ELR (cell line): Measurements from ENCODE around the gene USP43.
"Not testable (repeated sequence)": the region's sequence is repeated elsewhere in the genome, so short reads cannot be mapped to it uniquely, and the experiment has no call there.

Experiments
- DNase-seq: peaks from one replicate; pipeline ENCODE4 v3.0.0-alpha.2; 2015; ENCODE audit warnings: low read depth

The USP43 gene

DNA sequence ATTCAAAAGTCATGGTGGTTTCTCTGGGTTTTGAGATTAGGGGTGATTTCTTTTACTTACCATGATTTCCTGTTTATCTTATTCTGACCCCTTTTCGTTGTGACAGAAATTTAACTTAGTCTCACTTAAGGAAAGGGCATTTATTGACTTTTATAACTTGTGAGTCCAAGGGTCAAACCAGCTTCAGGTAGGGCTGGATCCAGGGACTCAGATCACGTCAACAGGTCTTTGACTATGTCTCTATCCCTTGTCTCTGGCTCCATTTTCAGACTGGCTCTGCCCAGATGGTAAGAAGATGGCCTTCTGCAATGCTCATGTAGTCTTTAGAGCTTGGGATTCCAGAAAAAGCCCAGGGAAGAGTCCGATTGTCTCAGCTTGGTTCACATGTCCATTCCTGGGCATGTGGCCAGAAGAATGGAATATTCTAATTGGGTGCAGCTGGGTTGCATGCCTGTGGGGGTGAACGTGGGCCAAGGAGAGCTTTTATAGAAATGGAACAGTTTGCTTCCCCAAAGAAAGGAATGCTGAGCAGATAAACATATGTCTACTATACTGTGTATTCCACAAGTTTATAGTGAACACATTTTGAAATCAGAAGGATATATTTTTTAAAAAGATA lies 13.4 kb downstream of the USP43 start:
- no peak for DNase-seq

- DNase-seq, result no peak
Measured at GRCh38 chr17:9661027-9661426, 15.7 kb downstream of the USP43 start.

- not testable (repeated sequence) for DNase-seq
Measured at GRCh38 chr17:9663511-9663910, 18.2 kb downstream of the USP43 start.

- no peak for DNase-seq
Measured at GRCh38 chr17:9666461-9667050, 21.2 kb downstream of the USP43 start.

GRCh38 chr17:9668517-9668916 lies 23.2 kb downstream of the USP43 start:
- peak; percentile 71 for DNase-seq

- no peak for DNase-seq
Measured at GRCh38 chr17:9669551-9670008, 24.3 kb downstream of the USP43 start.

DNA sequence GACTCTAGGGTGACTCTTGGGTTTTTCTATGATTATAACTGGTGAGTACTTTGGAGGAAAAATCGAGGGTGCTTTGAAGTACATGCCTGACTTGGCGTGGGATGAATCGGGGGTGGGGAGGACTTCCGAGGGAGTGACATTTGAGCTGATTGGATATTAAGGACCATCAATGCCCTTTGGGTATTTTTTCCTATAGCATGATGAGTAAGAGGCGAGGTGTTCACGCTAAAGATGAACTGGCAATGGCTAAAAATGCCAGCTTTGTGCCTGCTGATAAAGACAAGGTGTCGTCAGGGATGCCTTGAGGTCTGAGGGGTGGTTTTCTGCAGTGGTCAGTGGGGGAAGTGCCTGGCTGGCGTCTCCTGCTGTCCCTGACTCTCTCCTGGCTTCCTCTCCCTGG lies 25.3 kb downstream of the USP43 start:
- no peak for DNase-seq

DNA sequence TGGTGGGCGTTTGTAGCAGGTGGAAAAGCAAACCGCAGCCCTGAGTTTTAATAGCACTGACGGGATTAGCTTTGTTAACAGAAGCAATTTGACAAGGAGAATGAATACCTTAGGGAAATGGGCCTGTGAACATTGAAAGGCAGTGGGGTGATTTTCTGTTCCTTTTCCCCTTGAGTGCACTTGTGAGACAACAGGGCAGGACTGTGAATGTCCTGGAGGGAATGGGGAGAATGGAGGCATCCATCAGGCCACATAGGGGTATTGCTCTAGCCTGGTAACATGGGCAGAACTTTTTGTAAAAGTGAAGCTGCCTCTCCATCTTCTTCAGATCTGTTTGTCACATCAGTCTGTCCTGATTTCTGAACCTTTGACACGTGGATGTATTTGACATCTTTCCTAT lies 26.2 kb downstream of the USP43 start:
- DNase-seq, result no peak

DNA sequence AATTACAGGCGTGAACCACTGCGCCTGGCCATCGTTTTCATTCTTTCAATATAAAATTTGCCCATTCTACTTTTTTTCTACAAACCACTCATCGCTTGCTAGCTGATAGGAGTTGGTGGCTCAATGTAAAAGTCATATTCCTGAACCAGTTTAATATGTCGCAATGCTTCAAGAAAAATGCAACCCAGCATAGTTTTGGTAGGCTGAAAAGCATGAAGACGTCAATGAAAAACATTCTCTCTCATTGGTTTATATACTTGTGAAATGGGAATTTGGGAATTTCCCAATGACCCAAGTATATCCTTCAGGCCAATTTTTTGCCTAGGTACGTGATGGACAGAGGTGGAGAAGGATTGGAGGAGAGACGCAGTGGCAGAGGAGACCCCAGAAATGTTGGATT lies 26.9 kb downstream of the USP43 start:
- no peak for DNase-seq

DNA sequence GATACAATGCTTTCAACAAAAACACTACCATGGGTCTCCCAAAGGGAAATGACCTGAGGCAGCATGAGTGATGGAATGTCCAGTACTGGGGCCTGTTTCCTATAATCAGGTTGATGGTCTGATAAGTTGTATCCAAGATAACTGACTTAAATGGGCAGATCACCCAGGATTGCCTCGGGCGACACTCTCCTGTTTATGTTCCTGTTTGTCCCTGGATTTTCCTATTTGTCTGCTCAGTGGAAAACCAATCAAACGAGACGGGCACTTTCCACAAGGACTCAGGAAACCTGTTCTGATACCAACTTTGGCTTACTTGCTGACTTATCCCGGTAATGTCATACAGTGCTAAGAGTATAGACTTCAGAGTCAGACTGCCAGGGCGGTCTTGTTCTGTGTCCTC lies 27.4 kb downstream of the USP43 start:
- no peak for DNase-seq

- peak; percentile 8 for DNase-seq
Measured at GRCh38 chr17:9676084-9676483, 30.8 kb downstream of the USP43 start.

DNA sequence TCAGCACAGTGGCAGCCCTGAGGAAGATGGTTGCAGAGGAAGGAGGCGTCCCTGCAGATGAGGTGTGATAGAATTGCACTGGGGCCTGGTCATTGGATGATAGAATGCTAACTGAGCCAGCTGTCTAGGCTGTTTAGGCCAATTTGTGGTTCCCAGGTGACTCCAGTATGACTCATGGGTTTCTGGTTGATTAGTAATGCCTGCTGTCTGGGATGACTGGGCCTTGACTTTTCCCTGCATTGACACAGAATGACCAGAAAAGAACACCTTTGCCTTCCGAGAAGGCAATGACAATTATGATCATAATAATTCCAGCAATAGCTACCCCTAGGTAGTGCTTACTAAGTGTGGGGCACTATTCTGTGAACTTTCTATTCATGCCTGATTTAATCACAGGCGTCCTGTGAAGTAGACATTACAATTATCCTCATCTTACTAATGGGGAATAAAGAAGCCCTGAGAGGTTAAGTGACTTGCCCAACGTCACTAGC lies 31.5 kb downstream of the USP43 start:
- DNase-seq, result peak; percentile 83

- no peak for DNase-seq
Measured at GRCh38 chr17:9677411-9677810, 32.1 kb downstream of the USP43 start.

- no peak for DNase-seq
Measured at GRCh38 chr17:9677896-9678295, 32.6 kb downstream of the USP43 start.

DNA sequence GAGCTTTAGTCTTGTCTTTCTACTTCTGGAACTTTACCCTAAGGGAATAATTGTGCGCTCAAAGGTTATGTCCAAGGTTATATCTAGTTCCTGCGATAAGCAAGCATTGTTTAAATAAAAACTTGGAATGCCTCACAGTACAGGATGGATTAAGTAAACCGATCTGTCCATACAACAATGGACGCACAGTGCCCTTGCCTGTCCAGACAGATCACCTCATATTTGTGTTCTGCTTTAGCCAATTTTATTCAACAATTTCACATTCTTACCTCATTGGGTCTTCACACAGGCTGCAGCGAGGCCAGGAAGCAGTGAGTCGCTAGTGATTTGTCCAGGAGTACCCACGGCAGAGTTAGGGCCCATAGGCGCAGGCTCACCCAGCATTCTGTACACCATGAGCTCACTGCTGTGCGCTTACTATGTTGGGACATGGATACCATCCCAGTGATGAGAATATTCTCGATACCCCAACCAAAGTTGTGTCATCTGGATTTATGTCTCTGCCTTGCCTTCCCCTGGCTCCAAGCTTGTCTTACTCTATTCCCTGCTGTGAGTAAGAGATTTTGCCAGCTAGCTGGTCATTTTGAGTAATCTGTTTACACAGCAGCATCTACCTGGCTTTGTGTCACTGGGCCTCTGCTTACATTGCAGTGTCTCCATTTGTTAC lies 39.8 kb downstream of the USP43 start:
- peak; percentile 36 for DNase-seq

GRCh38 chr17:9693755-9694154 lies 48.4 kb downstream of the USP43 start:
- no peak for DNase-seq

GRCh38 chr17:9696279-9697044 lies 51.1 kb downstream of the USP43 start:
- DNase-seq, result no peak

DNA sequence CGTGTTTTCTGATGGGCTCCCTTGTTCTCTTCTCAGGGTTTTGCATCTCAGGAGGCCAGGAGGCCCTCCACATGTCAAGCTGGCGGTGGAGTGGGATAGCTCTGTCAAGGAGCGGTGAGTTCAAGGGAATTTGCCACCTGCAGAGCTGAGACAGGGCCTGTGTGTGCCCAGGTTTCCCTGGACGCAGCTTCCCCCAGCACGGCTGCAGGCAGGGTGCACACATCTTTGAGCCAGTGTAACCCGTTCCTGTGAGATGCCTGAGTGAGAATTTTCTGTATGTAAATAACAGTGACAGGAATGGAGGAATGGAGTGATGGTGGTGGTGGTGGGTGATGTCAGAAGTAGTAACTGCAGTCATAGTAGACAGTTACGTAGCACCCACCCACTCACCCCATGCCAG lies 54.8 kb downstream of the USP43 start:
- DNase-seq, result no peak

DNA sequence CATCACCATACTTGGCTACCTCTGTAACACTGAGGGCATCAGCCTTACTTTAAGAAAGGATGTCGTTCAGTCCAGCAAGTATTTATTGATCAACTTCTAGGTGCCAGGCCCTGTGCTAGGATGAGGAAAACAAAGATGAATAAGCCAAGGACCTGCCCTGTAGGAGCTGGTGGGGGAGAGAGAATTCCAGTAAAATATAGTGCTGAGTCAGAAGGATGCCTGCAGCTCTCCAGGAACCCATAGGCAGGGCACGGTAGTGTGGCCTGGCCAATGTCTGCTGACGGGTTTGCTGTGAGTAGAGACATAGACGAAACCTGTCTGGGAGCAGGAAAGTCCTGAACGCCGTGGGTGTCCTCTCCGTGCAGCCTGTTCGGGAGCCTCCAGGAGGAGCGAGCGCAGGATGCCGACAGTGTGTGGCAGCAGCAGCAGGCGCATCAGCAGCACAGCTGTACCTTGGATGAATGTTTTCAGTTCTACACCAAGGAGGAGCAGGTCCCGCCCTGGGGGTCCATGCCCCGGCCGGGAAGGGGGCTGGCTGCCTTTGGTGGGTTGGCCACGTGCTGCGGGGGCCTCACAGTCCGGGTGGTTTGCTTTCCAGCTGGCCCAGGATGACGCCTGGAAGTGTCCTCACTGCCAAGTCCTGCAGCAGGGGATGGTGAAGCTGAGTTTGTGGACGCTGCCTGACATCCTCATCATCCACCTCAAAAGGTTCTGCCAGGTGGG lies 55.6 kb downstream of the USP43 start:
- DNase-seq, result no peak

GRCh38 chr17:9702482-9702881 lies 57.2 kb downstream of the USP43 start:
- no peak for DNase-seq

- DNase-seq, result no peak
Measured at GRCh38 chr17:9702914-9703780, 57.8 kb downstream of the USP43 start.
